GM10266 (cell line): ENCODE data around the gene SLC8A1.

Source experiments
- DNase-seq: peaks from one replicate; pipeline ENCODE4 v3.0.0; 2012; ENCODE audit errors: extremely low spot score
- TF ChIP-seq, protein P1 (sequence below): IDR thresholded peaks from 2 replicates; pipeline ENCODE4 v1.5.1; 2012; ENCODE audit warnings: mild to moderate bottlenecking, low read depth; ENCODE audit not compliant: control insufficient read depth, insufficient read depth; ENCODE audit errors: missing control alignments

Gene SLC8A1

DNA sequence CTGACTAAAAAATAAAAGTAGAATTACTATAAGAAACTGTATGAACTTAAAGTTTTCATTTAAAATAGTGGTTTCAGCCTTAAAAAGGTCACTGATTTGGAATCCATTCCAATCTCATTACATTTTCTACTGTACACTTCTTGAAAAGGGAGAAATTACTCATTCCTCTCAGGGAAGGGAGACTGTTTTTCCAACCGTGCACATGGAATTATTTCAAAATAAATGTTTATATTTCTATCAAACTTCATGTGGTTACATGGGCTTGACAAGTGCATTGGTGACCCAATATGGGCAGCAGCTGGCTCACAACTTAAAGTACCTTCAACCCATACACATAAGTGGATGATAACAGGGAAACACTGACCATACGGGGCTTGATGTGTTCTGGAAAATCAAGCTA is 348.3 kb downstream of the SLC8A1 start:
- TF ChIP-seq, protein P1, sequence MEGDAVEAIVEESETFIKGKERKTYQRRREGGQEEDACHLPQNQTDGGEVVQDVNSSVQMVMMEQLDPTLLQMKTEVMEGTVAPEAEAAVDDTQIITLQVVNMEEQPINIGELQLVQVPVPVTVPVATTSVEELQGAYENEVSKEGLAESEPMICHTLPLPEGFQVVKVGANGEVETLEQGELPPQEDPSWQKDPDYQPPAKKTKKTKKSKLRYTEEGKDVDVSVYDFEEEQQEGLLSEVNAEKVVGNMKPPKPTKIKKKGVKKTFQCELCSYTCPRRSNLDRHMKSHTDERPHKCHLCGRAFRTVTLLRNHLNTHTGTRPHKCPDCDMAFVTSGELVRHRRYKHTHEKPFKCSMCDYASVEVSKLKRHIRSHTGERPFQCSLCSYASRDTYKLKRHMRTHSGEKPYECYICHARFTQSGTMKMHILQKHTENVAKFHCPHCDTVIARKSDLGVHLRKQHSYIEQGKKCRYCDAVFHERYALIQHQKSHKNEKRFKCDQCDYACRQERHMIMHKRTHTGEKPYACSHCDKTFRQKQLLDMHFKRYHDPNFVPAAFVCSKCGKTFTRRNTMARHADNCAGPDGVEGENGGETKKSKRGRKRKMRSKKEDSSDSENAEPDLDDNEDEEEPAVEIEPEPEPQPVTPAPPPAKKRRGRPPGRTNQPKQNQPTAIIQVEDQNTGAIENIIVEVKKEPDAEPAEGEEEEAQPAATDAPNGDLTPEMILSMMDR = no peak

GRCh38 chr2:40103163-40103562 is 348.7 kb downstream of the SLC8A1 start:
- DNase-seq = no peak
- TF ChIP-seq, protein P1 = no peak

More for the DNA sequence above, 348.3 kb downstream of the SLC8A1 start:
- DNase-seq = no peak

DNA sequence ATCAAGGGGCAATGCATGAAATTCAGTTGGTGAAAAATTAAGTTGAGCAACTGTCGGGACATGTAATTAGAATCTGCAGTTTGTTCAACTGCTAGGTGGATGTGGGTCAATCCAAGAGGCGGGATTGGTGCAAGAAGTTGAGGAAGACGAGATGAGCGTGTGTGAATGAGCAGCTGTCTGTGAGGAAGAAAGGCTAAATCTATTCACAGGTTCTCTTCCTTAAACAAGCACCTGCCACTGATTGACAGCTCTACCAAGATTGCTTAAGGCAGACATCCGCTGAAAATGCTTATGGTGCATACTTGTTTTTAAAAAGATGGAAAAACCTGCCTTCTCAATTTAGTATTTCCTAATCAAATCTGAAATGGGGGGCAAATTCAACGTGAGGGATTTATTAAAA is 349.4 kb downstream of the SLC8A1 start:
- DNase-seq = no peak
- TF ChIP-seq, protein P1 = no peak

- TF ChIP-seq, protein P1 = no peak
- no peak for DNase-seq
These were observed 350.7 kb downstream of the SLC8A1 start for GRCh38 chr2:40101131-40101575.

- TF ChIP-seq, protein P1 = no peak
- no peak for DNase-seq
These were observed 351.2 kb downstream of the SLC8A1 start for GRCh38 chr2:40100676-40101075.

- TF ChIP-seq, protein P1 = no peak
- DNase-seq = no peak
These were observed 353.0 kb downstream of the SLC8A1 start for GRCh38 chr2:40098786-40099470.

- no peak for DNase-seq
- TF ChIP-seq, protein P1 = no peak
These were observed 354.1 kb downstream of the SLC8A1 start for GRCh38 chr2:40097691-40098385.
